OCI-LY1 (cell line): ENCODE results near the gene PKD1.
"Not testable (repeated sequence)": the region's sequence is repeated elsewhere in the genome, so short reads cannot be mapped to it uniquely, and the experiment has no call there.

Experiments
- H2AFZ ChIP-seq: fragments of 200-600 bp; sonication (generic), shearing (Covaris generic); 2 replicates; pipeline ENCODE4 v1.6.0; 2014; ENCODE audit warnings: antibody characterized with exemption, mild to moderate bottlenecking, low read length
- H3F3A ChIP-seq: fragments of 200-600 bp; sonication (generic), shearing (Covaris generic); 2 replicates; pipeline ENCODE4 v1.6.0; 2014; ENCODE audit warnings: mild to moderate bottlenecking, antibody characterized with exemption, low read length, moderate library complexity; ENCODE audit not compliant: insufficient read depth
- H3K27ac ChIP-seq: fragments of 200-600 bp; sonication (generic); 2 replicates; pipeline ENCODE4 v1.5.1; 2014; ENCODE audit warnings: low read length, mixed run types, mild to moderate bottlenecking, low read depth; ENCODE audit not compliant: poor library complexity, severe bottlenecking
- H3K27me3 ChIP-seq: fragments of 200-600 bp; sonication (generic); 2 replicates; pipeline ENCODE4 v1.6.0; 2014; ENCODE audit warnings: antibody characterized with exemption, mild to moderate bottlenecking, low read length, moderate library complexity; ENCODE audit not compliant: insufficient read depth
- H3K36me3 ChIP-seq: fragments of 200-600 bp; sonication (generic); 2 replicates; pipeline ENCODE4 v1.6.1; 2014; ENCODE audit warnings: mild to moderate bottlenecking, antibody characterized with exemption, low read length, moderate library complexity, mixed read lengths; ENCODE audit not compliant: insufficient read depth
- H3K4me1 ChIP-seq: fragments of 200-600 bp; sonication (generic); 2 replicates; pipeline ENCODE4 v1.5.1; 2014; ENCODE audit warnings: mild to moderate bottlenecking, low read length, moderate library complexity; ENCODE audit not compliant: insufficient read depth, severe bottlenecking
- H3K4me2 ChIP-seq: fragments of 200-600 bp; sonication (generic), shearing (Covaris generic); 2 replicates; pipeline ENCODE4 v1.6.1; 2014; ENCODE audit warnings: low read length
- H3K4me3 ChIP-seq: fragments of 200-600 bp; sonication (generic); 2 replicates; pipeline ENCODE4 v1.5.1; 2014; ENCODE audit warnings: low read length, low read depth, mild to moderate bottlenecking, mixed read lengths; ENCODE audit not compliant: poor library complexity, severe bottlenecking
- H3K79me2 ChIP-seq: fragments of 200-600 bp; shearing (Covaris generic); 2 replicates; pipeline ENCODE4 v1.6.1; 2016; ENCODE audit warnings: mixed run types, low read length, mixed read lengths; ENCODE audit not compliant: insufficient read depth
- H3K9ac ChIP-seq: fragments of 200-600 bp; sonication (generic), shearing (Covaris generic); 2 replicates; pipeline ENCODE4 v1.6.1; 2014; ENCODE audit warnings: mild to moderate bottlenecking, low read length, mixed read lengths
- H3K9me2 ChIP-seq: fragments of 200-600 bp; sonication (generic), shearing (Covaris generic); 2 replicates; pipeline ENCODE4 v1.6.1; 2014; ENCODE audit warnings: low read depth, mild to moderate bottlenecking, low read length, mixed read lengths
- H3K9me3 ChIP-seq: fragments of 200-600 bp; shearing (Covaris generic); 2 replicates; pipeline ENCODE4 v1.6.1; 2014; ENCODE audit warnings: low read length, mixed read lengths
- H4K20me1 ChIP-seq: fragments of 200-600 bp; sonication (generic), shearing (Covaris generic); 2 replicates; pipeline ENCODE4 v1.6.0; 2016; ENCODE audit warnings: mild to moderate bottlenecking, low read length; ENCODE audit not compliant: insufficient read depth
- CTCF ChIP-seq: fragments of 200-600 bp; sonication (generic), shearing (Covaris generic); IDR thresholded peaks from 2 replicates; pipeline ENCODE4 v1.5.1; 2017; ENCODE audit warnings: mild to moderate bottlenecking, antibody characterized with exemption, low read length, moderate library complexity, mixed read lengths
- EZH2 ChIP-seq: fragments of 200-600 bp; sonication (generic), shearing (Covaris generic); IDR thresholded peaks from 2 replicates; pipeline ENCODE4 v1.8.0; 2017; ENCODE audit warnings: borderline replicate concordance, mixed run types, mild to moderate bottlenecking, antibody characterized with exemption, low read length, moderate library complexity, mixed read lengths

PKD1 gene

GRCh38 chr16:2115591-2115973, 20.1 kb downstream of the PKD1 start:
- H3K9me2 ChIP-seq: no peaks in the 10 kb centered on the region
- H3K9me3 ChIP-seq: no peaks in the 10 kb centered on the region
- no peaks in the 10 kb centered on the region for H3F3A ChIP-seq
- H3K4me2 ChIP-seq: no peak overlapping the region
- no peaks in the 10 kb centered on the region for H3K4me1 ChIP-seq
- no peak for TF ChIP-seq CTCF
- TF ChIP-seq EZH2: no peak
- H3K9ac ChIP-seq: no peak overlapping the region
- H3K27ac ChIP-seq: no peak overlapping the region
- no peaks in the 10 kb centered on the region for H4K20me1 ChIP-seq
- H3K27me3 ChIP-seq: no peaks in the 10 kb centered on the region
- no peak overlapping the region for H3K4me3 ChIP-seq
- H3K79me2 ChIP-seq: no peaks in the 10 kb centered on the region
- H2AFZ ChIP-seq: no peak overlapping the region
- H3K36me3 ChIP-seq: no peaks in the 10 kb centered on the region

- not testable (repeated sequence) for H3K9ac ChIP-seq, H3F3A ChIP-seq, H4K20me1 ChIP-seq, H2AFZ ChIP-seq, H3K9me2 ChIP-seq, H3K36me3 ChIP-seq, H3K9me3 ChIP-seq, H3K79me2 ChIP-seq, H3K4me1 ChIP-seq, H3K27me3 ChIP-seq, H3K4me2 ChIP-seq, H3K27ac ChIP-seq, H3K4me3 ChIP-seq
These were observed 20.7 kb downstream of the PKD1 start for GRCh38 chr16:2114885-2115590.

- not testable (repeated sequence) for H3K27ac ChIP-seq, H2AFZ ChIP-seq, H3K9me3 ChIP-seq, H3K27me3 ChIP-seq, H3K4me1 ChIP-seq, H3K79me2 ChIP-seq, H3K9ac ChIP-seq, H3K4me3 ChIP-seq, H3F3A ChIP-seq, H3K9me2 ChIP-seq, H3K36me3 ChIP-seq, H4K20me1 ChIP-seq, H3K4me2 ChIP-seq
These were observed 21.5 kb downstream of the PKD1 start for GRCh38 chr16:2114225-2114624.

- H3K79me2 ChIP-seq, H3K27ac ChIP-seq, H3K9ac ChIP-seq, H3K27me3 ChIP-seq, H3F3A ChIP-seq, H3K4me2 ChIP-seq, H3K4me1 ChIP-seq, H3K9me2 ChIP-seq, H2AFZ ChIP-seq, H3K36me3 ChIP-seq, H4K20me1 ChIP-seq, H3K4me3 ChIP-seq, H3K9me3 ChIP-seq: not testable (repeated sequence)
These were observed 23.1 kb downstream of the PKD1 start for GRCh38 chr16:2112539-2113106.

- not testable (repeated sequence) for H3K27ac ChIP-seq, H3F3A ChIP-seq, H3K36me3 ChIP-seq, H2AFZ ChIP-seq, H3K9ac ChIP-seq, H3K4me3 ChIP-seq, H3K79me2 ChIP-seq, H3K9me2 ChIP-seq, H3K4me1 ChIP-seq, H3K4me2 ChIP-seq, H4K20me1 ChIP-seq, H3K9me3 ChIP-seq, H3K27me3 ChIP-seq
These were observed 24.0 kb downstream of the PKD1 start for GRCh38 chr16:2111412-2112335.

GRCh38 chr16:2111009-2111353, 24.7 kb downstream of the PKD1 start:
- H3K27me3 ChIP-seq, H3K36me3 ChIP-seq, H3K4me3 ChIP-seq, H3K4me1 ChIP-seq, H3K9me3 ChIP-seq, H2AFZ ChIP-seq, H3K27ac ChIP-seq, H3K9me2 ChIP-seq, H4K20me1 ChIP-seq, H3K79me2 ChIP-seq, H3F3A ChIP-seq, H3K4me2 ChIP-seq, H3K9ac ChIP-seq: not testable (repeated sequence)
